Right lung (tissue), 5 donors: ENCODE measurements around the gene GNB1L. TPM values are rescaled to one million over a fixed set of nuclear protein-coding genes. Genes with fewer than 3 reads are reported as not detected.

Experiments used
- DNase-seq, 2 donors: peaks; one replicate each; pipeline ENCODE4 v3.0.0-alpha.2; 2013
- polyA plus RNA-seq, 5 donors: library from polyadenylated mRNA; unstranded; fragments of 120-200 nt; gene quantifications; one replicate each; pipeline versions ENCODE4 v1.2.1 to v1.2.3, GENCODE V29; 2013; ENCODE audit warnings: inconsistent platforms in 1 of 5, low replicate concordance in 1 of 5; ENCODE audit not compliant: insufficient read length in 5 of 5, insufficient read depth in 1 of 5

The GNB1L gene
- polyA plus RNA-seq, 5 donors, result 2.7 to 6.4 (median 6.1) TPM

- DNase-seq, result no peak
Measured at GRCh38 chr22:19737846-19738663, 116.6 kb downstream of the GNB1L start.

- DNase-seq, result no peak
Measured at GRCh38 chr22:19735665-19736510, 118.8 kb downstream of the GNB1L start.

GRCh38 chr22:19734837-19735382 lies 119.8 kb downstream of the GNB1L start:
- DNase-seq, result no peak

GRCh38 chr22:19734163-19734562 lies 120.5 kb downstream of the GNB1L start:
- no peak for DNase-seq

- no peak for DNase-seq
Measured at GRCh38 chr22:19733755-19734154, 120.9 kb downstream of the GNB1L start.

Other genes starting within 250 kb of the GNB1L start
- 10 to 100 TPM; 51.6 to 77.5 (median 64.8) TPM for gene SEPTIN5, start 140.4 kb downstream of the GNB1L start, polyA plus RNA-seq
- 10 to 100 TPM in 1 of 5 donors, 1 to 10 TPM in 4; 5.5 to 14.0 (median 6.0) TPM for gene GP1BB, start 131.3 kb downstream of the GNB1L start, polyA plus RNA-seq
- gene TBX1, start 94.1 kb downstream of the GNB1L start, polyA plus RNA-seq, result 10 to 100 TPM in 2 of 5 donors, 1 to 10 TPM in 3; 6.9 to 16.8 (median 8.5) TPM
- 10 to 100 TPM; 16.6 to 31.6 (median 29.9) TPM for gene RTL10, start within 50 bp of the GNB1L start, polyA plus RNA-seq
- 100 to 1,000 TPM in 2 of 5 donors, 10 to 100 TPM in 3; 60.9 to 134 (median 85.5) TPM for gene COMT, start 86.9 kb upstream of the GNB1L start, polyA plus RNA-seq
- gene TXNRD2, start 86.9 kb upstream of the GNB1L start, polyA plus RNA-seq, result 10 to 100 TPM; 15.4 to 21.5 (median 19.1) TPM
- gene ARVCF, start 161.9 kb upstream of the GNB1L start, polyA plus RNA-seq, result 10 to 100 TPM; 18.4 to 46.1 (median 24.7) TPM
- gene TANGO2, start 166.2 kb upstream of the GNB1L start, polyA plus RNA-seq, result 10 to 100 TPM in 4 of 5 donors, 1 to 10 TPM in 1; 9.9 to 15.3 (median 13.5) TPM
- 10 to 100 TPM; 42.6 to 50.7 (median 45.2) TPM for gene DGCR8, start 225.4 kb upstream of the GNB1L start, polyA plus RNA-seq